K562 (cell line): ENCODE data around the gene ZCCHC24. TPM values are rescaled to one million over a fixed set of nuclear protein-coding genes. Genes with fewer than 3 reads are reported as not detected.

Source experiments
- ATAC-seq: fragments of 200-7000 bp; cut with Tn5 transposase; 3 replicates; pipeline ENCODE4 v1.9.1; 2020; ENCODE audit warnings: moderate library complexity
- BruUV-seq: library from RNA; stranded (reverse); fragments of 400-500 nt; replicated peaks from 2 replicates; lab custom pipeline; 2021; lab: Mats Ljungman, UMichigan
- CTCF ChIA-PET: fragments of 300-600 bp; formaldehyde crosslinking; extraction: SDS; loops from one replicate; lab custom pipeline; 2021; ENCODE audit warnings: low intra/inter-chr PET ratio; lab: Yijun Ruan, JAX
- POLR2A ChIA-PET: fragments of 300-600, 350-650 bp; sonication (Branson Sonifier 250); formaldehyde crosslinking; extraction: SDS; loops from one replicate; lab custom pipeline; 2021; ENCODE audit warnings: antibody characterized with exemption, inconsistent platforms; lab: Yijun Ruan, JAX
- DNase-seq, 4 experiments: peaks; one replicate each; pipeline versions ENCODE4 v3.0.0 to v3.0.0-alpha.2; 2011 to 2018; ENCODE audit warnings: low spot score in 3 of 4, mixed read lengths in 3 of 4; ENCODE audit errors: extremely low read depth in 1 of 4
- FAIRE-seq: peaks from 2 replicates; lab custom pipeline; 2011; peaks lifted over from hg19 to GRCh38; lab: Jason Lieb, UNC
- H2AFZ ChIP-seq: 2 replicates; pipeline ENCODE4 v1.6.0; 2011; ENCODE audit warnings: low read depth, low read length, control low read depth, inconsistent platforms
- H3K27ac ChIP-seq: fragments of 200-600 bp; 3 replicates; pipeline ENCODE4 v1.8.0; 2011; ENCODE audit warnings: low read depth, mild to moderate bottlenecking, control low read depth, inconsistent platforms, low read length, moderate library complexity, mixed read lengths; ENCODE audit errors: extremely low read depth
- H3K27me3 ChIP-seq, 2 experiments: fragments of 300-600 bp in 1 of 2; 2 replicates in 1 of 2; 3 replicates in 1 of 2; pipeline versions ENCODE4 v1.6.0 to v1.8.0; 2011; ENCODE audit warnings: inconsistent platforms in 2 of 2, low read length in 2 of 2, mild to moderate bottlenecking in 1 of 2, mixed read lengths in 1 of 2, moderate library complexity in 1 of 2; ENCODE audit not compliant: control insufficient read depth in 2 of 2, insufficient read depth in 2 of 2
- H3K36me3 ChIP-seq: fragments of 300-600 bp; 3 replicates; pipeline ENCODE4 v1.8.0; 2011; ENCODE audit warnings: mild to moderate bottlenecking, low read length, inconsistent platforms; ENCODE audit not compliant: control insufficient read depth, insufficient read depth
- H3K4me1 ChIP-seq, 2 experiments: fragments of 200-600 bp in 1 of 2; replicated peaks in 1 of 2; 2 replicates in 1 of 2; 3 replicates in 1 of 2; pipeline versions ENCODE4 v1.5.1 to v1.8.0; 2011; ENCODE audit warnings: inconsistent platforms in 2 of 2, low read length in 2 of 2, mild to moderate bottlenecking in 1 of 2, mixed read lengths in 1 of 2, moderate library complexity in 1 of 2; ENCODE audit not compliant: control insufficient read depth in 2 of 2, insufficient read depth in 2 of 2
- H3K4me2 ChIP-seq: 2 replicates; pipeline ENCODE4 v1.6.1; 2011; ENCODE audit warnings: low read length, control low read depth, inconsistent platforms, mixed read lengths; ENCODE audit not compliant: insufficient read depth
- H3K4me3 ChIP-seq: fragments of 200-600 bp; sonication (generic), shearing (Covaris generic); 2 replicates; pipeline ENCODE4 v1.5.1; 2016; ENCODE audit warnings: control low read depth, inconsistent platforms
- H3K79me2 ChIP-seq: fragments of 200-600 bp; 3 replicates; pipeline ENCODE4 v1.8.0; 2011; ENCODE audit warnings: low read length, inconsistent platforms; ENCODE audit not compliant: control insufficient read depth, insufficient read depth
- H3K9ac ChIP-seq, 2 experiments: 2 replicates each; pipeline versions ENCODE4 v1.6.0 to v1.6.1; 2011; ENCODE audit warnings: low read depth in 2 of 2, low read length in 2 of 2, control low read depth in 1 of 2, inconsistent platforms in 1 of 2, mild to moderate bottlenecking in 1 of 2, mixed read lengths in 1 of 2; ENCODE audit not compliant: insufficient read depth in 1 of 2
- H3K9me1 ChIP-seq: one replicate; pipeline ENCODE4 v1.6.0; 2011; ENCODE audit warnings: inconsistent platforms, mild to moderate bottlenecking, low read length, moderate library complexity; ENCODE audit not compliant: control insufficient read depth, insufficient read depth
- H3K9me3 ChIP-seq: replicated peaks from 2 replicates; pipeline ENCODE4 v1.5.1; 2011; ENCODE audit warnings: low read depth, low read length, inconsistent platforms; ENCODE audit not compliant: control insufficient read depth, insufficient read depth
- H4K20me1 ChIP-seq: replicated peaks from 2 replicates; pipeline ENCODE4 v1.6.1; 2011; ENCODE audit warnings: low read length, inconsistent platforms, mixed read lengths; ENCODE audit not compliant: control insufficient read depth, insufficient read depth
- CBFA2T2 ChIP-seq: fragments of 450-650 bp; conservative IDR thresholded peaks from 2 replicates; pipeline ENCODE4 v1.6.1; 2017; ENCODE audit warnings: mild to moderate bottlenecking
- EHMT2 ChIP-seq: fragments of 450-650 bp; IDR thresholded peaks from 2 replicates; pipeline ENCODE4 v1.6.1; 2018; ENCODE audit warnings: antibody characterized with exemption
- FOXM1 ChIP-seq, 2 experiments: fragments of 450-650 bp in 1 of 2; sonication (generic) in 1 of 2; formaldehyde crosslinking in 1 of 2; IDR thresholded peaks; 2 replicates each; pipeline versions ENCODE4 v1.6.1 to v1.9.0; 2017 to 2022; ENCODE audit warnings: low read depth in 2 of 2, mild to moderate bottlenecking in 2 of 2, missing genetic modification reagents in 1 of 2, moderate library complexity in 1 of 2
- NR2F6 ChIP-seq: fragments of 450-650 bp; formaldehyde crosslinking; IDR thresholded peaks from 2 replicates; pipeline ENCODE4 v1.4.0; 2020; ENCODE audit warnings: mild to moderate bottlenecking
- POU5F1 ChIP-seq: fragments of 150-350 bp; IDR thresholded peaks from 2 replicates; pipeline ENCODE4 v1.6.1; 2014; ENCODE audit warnings: borderline replicate concordance, low read length, low read depth, mild to moderate bottlenecking; ENCODE audit not compliant: partially characterized antibody
- THAP12 ChIP-seq: fragments of 250-450 bp; sonication (Bioruptor Pico); IDR thresholded peaks from 2 replicates; pipeline ENCODE4 v1.9.0; 2021; ENCODE audit warnings: mild to moderate bottlenecking, inconsistent platforms
- ZNF408 ChIP-seq: fragments of 250-450 bp; sonication (Bioruptor Pico); IDR thresholded peaks from 2 replicates; pipeline ENCODE4 v1.4.0; 2020; ENCODE audit warnings: low read depth, mild to moderate bottlenecking, moderate library complexity
- ZNF778 ChIP-seq: fragments of 450-650 bp; formaldehyde crosslinking; IDR thresholded peaks from 2 replicates; pipeline ENCODE4 v1.4.0; 2020; ENCODE audit warnings: mild to moderate bottlenecking, moderate library complexity
- WGBS: fragments of 100-300 bp; shearing (Covaris generic); methylation state at CpG from one replicate; pipeline ENCODE4 v1.1.6; 2016; ENCODE audit warnings: low coverage, mixed read lengths; ENCODE audit not compliant: insufficient coverage; ENCODE audit errors: missing lambda C conversion rate; 5-methylcytosine and 5-hydroxymethylcytosine counted together
- in situ Hi-C: fragments of 300-500 bp; cut with MboI; formaldehyde crosslinking; loops from 4 replicates; pipeline ENCODE4 v1.15.0; 2018; ENCODE audit warnings: inconsistent platforms, mixed read lengths
- intact Hi-C: fragments of 100-400 bp; cut with micrococcal nuclease; formaldehyde crosslinking; loops from 2 replicates; pipeline ENCODE4 v1.14.2; 2022
- polyA plus RNA-seq, 8 experiments: library from polyadenylated mRNA; depleted of rRNA in 4 of 8; stranded (reverse) in 5 of 8; unstranded in 3 of 8; fragments of >200 nt; fragmentation: Nextera tagmentation in 2 of 8; fragmentation: Illumina TruSeq in 1 of 8; extraction: Ambion mirVana in 2 of 8; extraction: Trizol in 1 of 8; gene quantifications; 2 replicates each; pipeline versions ENCODE4 v1.2.1 to v1.2.3, GENCODE V29; 2011 to 2014; ENCODE audit warnings: inconsistent platforms in 1 of 8, missing spikeins in 1 of 8
- total RNA-seq, 7 experiments: library from RNA; depleted of rRNA in 6 of 7; stranded (reverse); fragments of >200 nt in 6 of 7; fragmentation: Illumina TruSeq in 2 of 7; extraction: Trizol in 2 of 7; gene quantifications; 2 replicates each; pipeline versions ENCODE4 v1.2.1 to v1.2.3, GENCODE V29; 2011 to 2021; ENCODE audit warnings: low replicate concordance in 1 of 7

ZCCHC24 gene
- total and polyA plus RNA-seq, 9 of the 15 experiments (the other 6 are each of a cell fraction or from before 2014, with no cell fraction given): 0.84 to 11.0 (median 4.6) TPM

GRCh38 chr10:79492256-79492655 lies 46.8 kb upstream of the ZCCHC24 start:
- intact Hi-C loops (no loop called here), in situ Hi-C loops (no loop called here)
- no peaks in the 10 kb centered on the region for H3K79me2 ChIP-seq
- H3K4me2 ChIP-seq: no peak overlapping the region
- ChIA-PET POLR2A (interaction anchor here (0.6 kb wide), 1 partner anchor 144 kb away, joined by 6 read pairs; no protein-coding TSS in a partner anchor), CTCF (no interaction called here)
- H3K4me3 ChIP-seq: no peak overlapping the region
- peaks cover 4% of the 10 kb centered on the region; the same call in 1 of the 2 replicates for H4K20me1 ChIP-seq
- 37% methylated on average over 6 of the region's 6 CpGs for WGBS
- no peaks in the 10 kb centered on the region for H3K9me3 ChIP-seq
- H3K27ac ChIP-seq: no peak overlapping the region
- no peaks in the 10 kb centered on the region for H3K9me1 ChIP-seq
- H3K9ac ChIP-seq: no peak overlapping the region
- no TSS peak for BruUV-seq
- TF ChIP-seq POU5F1 (no peak), THAP12 (CRISPR knock-in tag) (no peak), ZNF408 (CRISPR knock-in tag) (no peak), ZNF778 (CRISPR knock-in tag) (no peak), NR2F6 (CRISPR knock-in tag) (no peak), CBFA2T2 (no peak), FOXM1 (IDR thresholded peaks at IDR 0.05; ENCODE audit: low read depth) (no peak), FOXM1 (CRISPR knock-in tag; IDR thresholded peaks at IDR 0.05; ENCODE audit: low read depth) (no peak), EHMT2 (no peak)
- no peak overlapping the region for H2AFZ ChIP-seq
- H3K27me3 ChIP-seq: peaks cover 10 to 38% of the 10 kb centered on the region in 2 experiments; a peak in 4 of 5 replicates
- no peak for FAIRE-seq
- ATAC-seq: no peak
- DNase-seq: no peak
- peaks cover 7 to 14% of the 10 kb centered on the region in 2 experiments for H3K4me1 ChIP-seq
- no peaks in the 10 kb centered on the region for H3K36me3 ChIP-seq
